HepG2 (cell line): Measurements from ENCODE around the gene TNXB. TPM values are rescaled to one million over a fixed set of nuclear protein-coding genes. Genes with fewer than 3 reads are reported as not detected.

ENCODE experiments used
- CBX5 ChIP-seq: sonication (generic); formaldehyde crosslinking; IDR thresholded peaks from 2 replicates; pipeline ENCODE4 v1.4.0; 2020; ENCODE audit warnings: missing genetic modification reagents, borderline replicate concordance
- CREM ChIP-seq, 2 experiments: sonication (generic) in 1 of 2; formaldehyde crosslinking in 1 of 2; IDR thresholded peaks; 2 replicates each; pipeline versions ENCODE4 v1.4.0 to v1.6.1; 2016 to 2020; ENCODE audit warnings: antibody characterized with exemption in 1 of 2, mild to moderate bottlenecking in 1 of 2, missing genetic modification reagents in 1 of 2
- GATAD1 ChIP-seq: IDR thresholded peaks from 2 replicates; pipeline ENCODE4 v1.6.1; 2016; ENCODE audit warnings: missing genetic modification reagents, missing compliant biosample characterization
- HCFC1 ChIP-seq: fragments of 150-350 bp; IDR thresholded peaks from 2 replicates; pipeline ENCODE4 v1.6.1; 2014; ENCODE audit warnings: low read depth, low read length
- HOXA3 ChIP-seq: sonication (generic); formaldehyde crosslinking; IDR thresholded peaks from 2 replicates; pipeline ENCODE4 v1.5.0; 2020; ENCODE audit warnings: missing genetic modification reagents
- JUN ChIP-seq: sonication (generic); formaldehyde crosslinking; IDR thresholded peaks from 2 replicates; pipeline ENCODE4 v1.4.0; 2020; ENCODE audit warnings: mild to moderate bottlenecking, missing genetic modification reagents
- RELA ChIP-seq: sonication (generic); formaldehyde crosslinking; IDR thresholded peaks from 2 replicates; pipeline ENCODE4 v1.4.0; 2020; ENCODE audit warnings: missing genetic modification reagents
- SP1 ChIP-seq, 2 experiments: fragments of 450-650 bp in 1 of 2; sonication (generic) in 1 of 2; formaldehyde crosslinking in 1 of 2; IDR thresholded peaks; 2 replicates each; pipeline versions ENCODE4 v1.4.0 to v1.6.1; 2016 to 2020; ENCODE audit warnings: missing genetic modification reagents in 1 of 2
- ZNF121 ChIP-seq: sonication (generic); formaldehyde crosslinking; IDR thresholded peaks from 2 replicates; pipeline ENCODE4 v1.5.0; 2020; ENCODE audit warnings: mild to moderate bottlenecking, missing genetic modification reagents
- ZNF550 ChIP-seq: sonication (generic); formaldehyde crosslinking; IDR thresholded peaks from 2 replicates; pipeline ENCODE4 v1.4.0; 2020; ENCODE audit warnings: mild to moderate bottlenecking, missing genetic modification reagents, borderline replicate concordance
- ZNF564 ChIP-seq: sonication (generic); formaldehyde crosslinking; IDR thresholded peaks from 2 replicates; pipeline ENCODE4 v1.8.1; 2023; ENCODE audit warnings: mild to moderate bottlenecking, missing genetic modification reagents
- ZNF605 ChIP-seq: sonication (generic); formaldehyde crosslinking; IDR thresholded peaks from 2 replicates; pipeline ENCODE4 v1.8.0; 2022; ENCODE audit warnings: mild to moderate bottlenecking, missing genetic modification reagents
- ZNF747 ChIP-seq: sonication (generic); formaldehyde crosslinking; IDR thresholded peaks from 2 replicates; pipeline ENCODE4 v1.8.1; 2023; ENCODE audit warnings: missing genetic modification reagents, mild to moderate bottlenecking, borderline replicate concordance
- polyA plus RNA-seq, 8 experiments: library from polyadenylated mRNA; depleted of rRNA in 3 of 8; stranded (reverse) in 7 of 8; unstranded in 1 of 8; fragments of >200 nt; fragmentation: Illumina TruSeq in 4 of 8; extraction: Trizol in 4 of 8; gene quantifications; 2 replicates each; pipeline versions ENCODE4 v1.2.1 to v1.2.3, GENCODE V29; 2011 to 2016; ENCODE audit warnings: low read depth in 4 of 8, missing spikeins in 1 of 8, mixed read lengths in 1 of 8; ENCODE audit not compliant: insufficient read depth in 1 of 8
- total RNA-seq, 5 experiments: library from RNA; depleted of rRNA; stranded (reverse); fragments of >200 nt; fragmentation: Illumina TruSeq; extraction: Trizol; gene quantifications; 2 replicates each; pipeline ENCODE4 v1.2.3, GENCODE V29; 2016; ENCODE audit warnings: low read depth in 1 of 5
- TF ChIP-seq, protein P1 (sequence below): sonication (generic); formaldehyde crosslinking; IDR thresholded peaks from 2 replicates; pipeline ENCODE4 v1.5.0; 2020; ENCODE audit warnings: mild to moderate bottlenecking, missing genetic modification reagents, moderate library complexity
- TF ChIP-seq, protein P2 (sequence below): sonication (generic); formaldehyde crosslinking; IDR thresholded peaks from 2 replicates; pipeline ENCODE4 v1.4.0; 2020; ENCODE audit warnings: mild to moderate bottlenecking, missing genetic modification reagents
- TF ChIP-seq, protein P3 (sequence below): sonication (generic); formaldehyde crosslinking; conservative IDR thresholded peaks from 2 replicates; pipeline ENCODE4 v1.4.0; 2020; ENCODE audit warnings: missing genetic modification reagents
- TF ChIP-seq, protein P4 (sequence below): sonication (generic); formaldehyde crosslinking; IDR thresholded peaks from 2 replicates; pipeline ENCODE4 v1.5.0; 2020; ENCODE audit warnings: mild to moderate bottlenecking, low read depth, missing genetic modification reagents, borderline replicate concordance
- TF ChIP-seq, protein P5 (sequence below): sonication (generic); formaldehyde crosslinking; IDR thresholded peaks from 2 replicates; pipeline ENCODE4 v1.4.0; 2020; ENCODE audit warnings: missing genetic modification reagents
- TF ChIP-seq, protein P6 (sequence below): sonication (generic); formaldehyde crosslinking; IDR thresholded peaks from 2 replicates; pipeline ENCODE4 v1.8.0; 2023; ENCODE audit warnings: mild to moderate bottlenecking, missing genetic modification reagents
- TF ChIP-seq, protein P7 (sequence below): sonication (generic); formaldehyde crosslinking; IDR thresholded peaks from 2 replicates; pipeline ENCODE4 v1.5.0; 2020; ENCODE audit warnings: missing genetic modification reagents

TNXB gene
- total and polyA plus RNA-seq, 2 of the 13 experiments (the other 11 are each of a cell fraction or from before 2014, with no cell fraction given), result 1.6 to 2.7 TPM

DNA sequence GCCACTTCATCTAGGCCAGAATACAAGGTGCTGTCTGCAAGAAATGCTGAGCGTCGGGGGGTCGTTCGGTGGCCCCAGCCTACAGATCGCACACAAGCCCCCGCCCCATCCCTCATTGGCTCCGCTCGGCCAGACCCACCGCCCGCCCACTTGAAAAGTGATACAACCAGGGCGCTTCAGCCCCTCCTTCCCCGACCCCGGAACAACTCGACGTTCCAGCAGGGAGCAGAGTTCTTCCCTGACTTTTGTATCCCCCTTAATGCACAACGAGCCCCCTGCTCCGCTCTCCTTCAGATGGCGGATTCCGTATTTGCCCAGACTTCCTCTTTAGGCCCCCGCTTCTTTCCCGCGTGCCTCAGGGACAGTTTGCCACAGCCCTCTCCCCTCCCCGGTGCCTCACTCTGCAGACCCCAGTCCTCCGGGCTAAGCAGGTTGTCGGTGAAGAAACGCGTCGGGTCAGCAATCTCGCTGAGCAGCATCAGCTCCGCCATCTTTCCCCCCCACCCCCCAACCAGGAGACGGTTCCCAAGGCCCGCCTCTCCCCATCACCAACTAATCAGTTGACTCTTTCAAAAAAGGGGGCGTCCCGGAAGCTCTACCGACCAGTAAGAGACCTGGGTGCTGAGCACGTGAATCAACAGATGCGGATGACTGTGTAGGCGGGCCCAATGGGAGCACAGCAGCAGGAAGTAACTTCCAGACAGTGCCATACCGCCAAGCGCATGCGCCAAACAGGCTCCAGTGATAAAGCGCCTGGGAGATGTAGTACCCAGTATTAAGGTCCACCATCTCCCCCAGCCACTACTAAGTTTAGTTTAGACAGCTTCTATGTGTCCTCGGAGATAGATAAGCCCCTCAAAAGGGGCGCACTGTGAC lies 18.8 kb upstream of the TNXB start, which contains the start of gene ATF6B (continued):
- TF ChIP-seq CREM (IDR thresholded peaks at IDR 0.05) (peak; percentile 85), CREM (CRISPR knock-in tag; IDR thresholded peaks at IDR 0.05) (no peak), RELA (CRISPR knock-in tag) (no peak), ZNF605 (CRISPR knock-in tag) (peak; percentile 60), GATAD1 (peak; percentile 85), HOXA3 (CRISPR knock-in tag) (peak; percentile 47; the same call in 1 of the 2 replicates), JUN (CRISPR knock-in tag) (no peak), CBX5 (no peak; the same call in 1 of the 2 replicates), ZNF121 (no peak), ZNF747 (CRISPR knock-in tag) (peak; percentile 64; the same call in 1 of the 2 replicates), SP1 (IDR thresholded peaks at IDR 0.05) (no peak), SP1 (CRISPR knock-in tag; IDR thresholded peaks at IDR 0.05) (peak; percentile 88), ZNF550 (CRISPR knock-in tag) (no peak), HCFC1 (peak; percentile 65), ZNF564 (no peak)
- TF ChIP-seq, protein P1, sequence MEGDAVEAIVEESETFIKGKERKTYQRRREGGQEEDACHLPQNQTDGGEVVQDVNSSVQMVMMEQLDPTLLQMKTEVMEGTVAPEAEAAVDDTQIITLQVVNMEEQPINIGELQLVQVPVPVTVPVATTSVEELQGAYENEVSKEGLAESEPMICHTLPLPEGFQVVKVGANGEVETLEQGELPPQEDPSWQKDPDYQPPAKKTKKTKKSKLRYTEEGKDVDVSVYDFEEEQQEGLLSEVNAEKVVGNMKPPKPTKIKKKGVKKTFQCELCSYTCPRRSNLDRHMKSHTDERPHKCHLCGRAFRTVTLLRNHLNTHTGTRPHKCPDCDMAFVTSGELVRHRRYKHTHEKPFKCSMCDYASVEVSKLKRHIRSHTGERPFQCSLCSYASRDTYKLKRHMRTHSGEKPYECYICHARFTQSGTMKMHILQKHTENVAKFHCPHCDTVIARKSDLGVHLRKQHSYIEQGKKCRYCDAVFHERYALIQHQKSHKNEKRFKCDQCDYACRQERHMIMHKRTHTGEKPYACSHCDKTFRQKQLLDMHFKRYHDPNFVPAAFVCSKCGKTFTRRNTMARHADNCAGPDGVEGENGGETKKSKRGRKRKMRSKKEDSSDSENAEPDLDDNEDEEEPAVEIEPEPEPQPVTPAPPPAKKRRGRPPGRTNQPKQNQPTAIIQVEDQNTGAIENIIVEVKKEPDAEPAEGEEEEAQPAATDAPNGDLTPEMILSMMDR (CRISPR knock-in tag), result 0 out of 2 replicates have a peak, but pooled peaks have one; percentile 17
- TF ChIP-seq, protein P2, sequence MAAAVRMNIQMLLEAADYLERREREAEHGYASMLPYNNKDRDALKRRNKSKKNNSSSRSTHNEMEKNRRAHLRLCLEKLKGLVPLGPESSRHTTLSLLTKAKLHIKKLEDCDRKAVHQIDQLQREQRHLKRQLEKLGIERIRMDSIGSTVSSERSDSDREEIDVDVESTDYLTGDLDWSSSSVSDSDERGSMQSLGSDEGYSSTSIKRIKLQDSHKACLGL (CRISPR knock-in tag), result peak; percentile 60; the same call in 1 of the 2 replicates
- TF ChIP-seq, protein P3, sequence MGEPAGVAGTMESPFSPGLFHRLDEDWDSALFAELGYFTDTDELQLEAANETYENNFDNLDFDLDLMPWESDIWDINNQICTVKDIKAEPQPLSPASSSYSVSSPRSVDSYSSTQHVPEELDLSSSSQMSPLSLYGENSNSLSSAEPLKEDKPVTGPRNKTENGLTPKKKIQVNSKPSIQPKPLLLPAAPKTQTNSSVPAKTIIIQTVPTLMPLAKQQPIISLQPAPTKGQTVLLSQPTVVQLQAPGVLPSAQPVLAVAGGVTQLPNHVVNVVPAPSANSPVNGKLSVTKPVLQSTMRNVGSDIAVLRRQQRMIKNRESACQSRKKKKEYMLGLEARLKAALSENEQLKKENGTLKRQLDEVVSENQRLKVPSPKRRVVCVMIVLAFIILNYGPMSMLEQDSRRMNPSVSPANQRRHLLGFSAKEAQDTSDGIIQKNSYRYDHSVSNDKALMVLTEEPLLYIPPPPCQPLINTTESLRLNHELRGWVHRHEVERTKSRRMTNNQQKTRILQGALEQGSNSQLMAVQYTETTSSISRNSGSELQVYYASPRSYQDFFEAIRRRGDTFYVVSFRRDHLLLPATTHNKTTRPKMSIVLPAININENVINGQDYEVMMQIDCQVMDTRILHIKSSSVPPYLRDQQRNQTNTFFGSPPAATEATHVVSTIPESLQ (CRISPR knock-in tag), result 0 out of 2 replicates have a peak, but pooled peaks have one; percentile 17
- TF ChIP-seq, protein P4, sequence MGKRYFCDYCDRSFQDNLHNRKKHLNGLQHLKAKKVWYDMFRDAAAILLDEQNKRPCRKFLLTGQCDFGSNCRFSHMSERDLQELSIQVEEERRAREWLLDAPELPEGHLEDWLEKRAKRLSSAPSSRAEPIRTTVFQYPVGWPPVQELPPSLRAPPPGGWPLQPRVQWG (CRISPR knock-in tag), result no peak
- TF ChIP-seq, protein P5, sequence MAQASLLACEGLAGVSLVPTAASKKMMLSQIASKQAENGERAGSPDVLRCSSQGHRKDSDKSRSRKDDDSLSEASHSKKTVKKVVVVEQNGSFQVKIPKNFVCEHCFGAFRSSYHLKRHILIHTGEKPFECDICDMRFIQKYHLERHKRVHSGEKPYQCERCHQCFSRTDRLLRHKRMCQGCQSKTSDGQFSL (CRISPR knock-in tag), result peak; percentile 94
- TF ChIP-seq, protein P6, sequence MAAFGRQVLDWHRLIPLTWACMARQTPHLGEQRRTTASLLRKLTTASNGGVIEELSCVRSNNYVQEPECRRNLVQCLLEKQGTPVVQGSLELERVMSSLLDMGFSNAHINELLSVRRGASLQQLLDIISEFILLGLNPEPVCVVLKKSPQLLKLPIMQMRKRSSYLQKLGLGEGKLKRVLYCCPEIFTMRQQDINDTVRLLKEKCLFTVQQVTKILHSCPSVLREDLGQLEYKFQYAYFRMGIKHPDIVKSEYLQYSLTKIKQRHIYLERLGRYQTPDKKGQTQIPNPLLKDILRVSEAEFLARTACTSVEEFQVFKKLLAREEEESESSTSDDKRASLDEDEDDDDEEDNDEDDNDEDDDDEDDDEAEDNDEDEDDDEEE, result peak; percentile 80; the same call in 1 of the 2 replicates
- TF ChIP-seq, protein P7, sequence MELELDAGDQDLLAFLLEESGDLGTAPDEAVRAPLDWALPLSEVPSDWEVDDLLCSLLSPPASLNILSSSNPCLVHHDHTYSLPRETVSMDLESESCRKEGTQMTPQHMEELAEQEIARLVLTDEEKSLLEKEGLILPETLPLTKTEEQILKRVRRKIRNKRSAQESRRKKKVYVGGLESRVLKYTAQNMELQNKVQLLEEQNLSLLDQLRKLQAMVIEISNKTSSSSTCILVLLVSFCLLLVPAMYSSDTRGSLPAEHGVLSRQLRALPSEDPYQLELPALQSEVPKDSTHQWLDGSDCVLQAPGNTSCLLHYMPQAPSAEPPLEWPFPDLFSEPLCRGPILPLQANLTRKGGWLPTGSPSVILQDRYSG, result no peak
